OCI-LY1 (cell line): ENCODE results near the gene AMH.

ENCODE experiments used
- H2AFZ ChIP-seq: fragments of 200-600 bp; sonication (generic), shearing (Covaris generic); 2 replicates; pipeline ENCODE4 v1.6.0; 2014; ENCODE audit warnings: antibody characterized with exemption, mild to moderate bottlenecking, low read length
- H3F3A ChIP-seq: fragments of 200-600 bp; sonication (generic), shearing (Covaris generic); 2 replicates; pipeline ENCODE4 v1.6.0; 2014; ENCODE audit warnings: mild to moderate bottlenecking, antibody characterized with exemption, low read length, moderate library complexity; ENCODE audit not compliant: insufficient read depth
- H3K27ac ChIP-seq: fragments of 200-600 bp; sonication (generic); 2 replicates; pipeline ENCODE4 v1.5.1; 2014; ENCODE audit warnings: low read length, mixed run types, mild to moderate bottlenecking, low read depth; ENCODE audit not compliant: poor library complexity, severe bottlenecking
- H3K27me3 ChIP-seq: fragments of 200-600 bp; sonication (generic); 2 replicates; pipeline ENCODE4 v1.6.0; 2014; ENCODE audit warnings: antibody characterized with exemption, mild to moderate bottlenecking, low read length, moderate library complexity; ENCODE audit not compliant: insufficient read depth
- H3K36me3 ChIP-seq: fragments of 200-600 bp; sonication (generic); 2 replicates; pipeline ENCODE4 v1.6.1; 2014; ENCODE audit warnings: mild to moderate bottlenecking, antibody characterized with exemption, low read length, moderate library complexity, mixed read lengths; ENCODE audit not compliant: insufficient read depth
- H3K4me1 ChIP-seq: fragments of 200-600 bp; sonication (generic); 2 replicates; pipeline ENCODE4 v1.5.1; 2014; ENCODE audit warnings: mild to moderate bottlenecking, low read length, moderate library complexity; ENCODE audit not compliant: insufficient read depth, severe bottlenecking
- H3K4me2 ChIP-seq: fragments of 200-600 bp; sonication (generic), shearing (Covaris generic); 2 replicates; pipeline ENCODE4 v1.6.1; 2014; ENCODE audit warnings: low read length
- H3K4me3 ChIP-seq: fragments of 200-600 bp; sonication (generic); 2 replicates; pipeline ENCODE4 v1.5.1; 2014; ENCODE audit warnings: low read length, low read depth, mild to moderate bottlenecking, mixed read lengths; ENCODE audit not compliant: poor library complexity, severe bottlenecking
- H3K79me2 ChIP-seq: fragments of 200-600 bp; shearing (Covaris generic); 2 replicates; pipeline ENCODE4 v1.6.1; 2016; ENCODE audit warnings: mixed run types, low read length, mixed read lengths; ENCODE audit not compliant: insufficient read depth
- H3K9ac ChIP-seq: fragments of 200-600 bp; sonication (generic), shearing (Covaris generic); 2 replicates; pipeline ENCODE4 v1.6.1; 2014; ENCODE audit warnings: mild to moderate bottlenecking, low read length, mixed read lengths
- H3K9me2 ChIP-seq: fragments of 200-600 bp; sonication (generic), shearing (Covaris generic); 2 replicates; pipeline ENCODE4 v1.6.1; 2014; ENCODE audit warnings: low read depth, mild to moderate bottlenecking, low read length, mixed read lengths
- H3K9me3 ChIP-seq: fragments of 200-600 bp; shearing (Covaris generic); 2 replicates; pipeline ENCODE4 v1.6.1; 2014; ENCODE audit warnings: low read length, mixed read lengths
- H4K20me1 ChIP-seq: fragments of 200-600 bp; sonication (generic), shearing (Covaris generic); 2 replicates; pipeline ENCODE4 v1.6.0; 2016; ENCODE audit warnings: mild to moderate bottlenecking, low read length; ENCODE audit not compliant: insufficient read depth
- CTCF ChIP-seq: fragments of 200-600 bp; sonication (generic), shearing (Covaris generic); IDR thresholded peaks from 2 replicates; pipeline ENCODE4 v1.5.1; 2017; ENCODE audit warnings: mild to moderate bottlenecking, antibody characterized with exemption, low read length, moderate library complexity, mixed read lengths
- EZH2 ChIP-seq: fragments of 200-600 bp; sonication (generic), shearing (Covaris generic); IDR thresholded peaks from 2 replicates; pipeline ENCODE4 v1.8.0; 2017; ENCODE audit warnings: borderline replicate concordance, mixed run types, mild to moderate bottlenecking, antibody characterized with exemption, low read length, moderate library complexity, mixed read lengths

The AMH gene

DNA sequence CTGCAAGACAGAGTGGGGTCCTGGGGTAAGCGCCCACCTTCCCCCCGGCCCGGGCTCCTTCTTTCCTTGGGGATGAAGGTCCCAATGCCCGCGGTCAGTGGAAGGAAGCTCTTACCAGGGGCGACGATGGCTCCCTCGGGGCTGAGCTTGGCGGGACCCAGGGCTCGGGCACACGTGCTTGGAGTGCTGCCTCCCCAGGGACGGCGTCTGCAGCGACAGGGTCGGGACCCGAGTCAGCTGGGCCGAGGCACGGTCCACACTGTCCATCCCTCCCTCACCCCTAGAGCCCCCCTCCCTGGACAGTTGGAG, 3.6 kb downstream of the AMH start:
- Histone ChIP-seq H3K4me2 (no peak overlapping the region; the same call in 1 of the 2 replicates), H4K20me1 (no peaks in the 10 kb centered on the region), H3K27me3 (no peaks in the 10 kb centered on the region), H3K4me1 (peaks cover 19% of the 10 kb centered on the region), H3K79me2 (no peaks in the 10 kb centered on the region), H3K9me2 (no peaks in the 10 kb centered on the region), H3K27ac (no peak overlapping the region), H3K4me3 (no peak overlapping the region), H3K36me3 (peaks cover 8% of the 10 kb centered on the region; the same call in 1 of the 2 replicates), H3K9me3 (no peaks in the 10 kb centered on the region), H3K9ac (no peak overlapping the region), H2AFZ (no peak overlapping the region), H3F3A (no peaks in the 10 kb centered on the region)
- no peak for TF ChIP-seq CTCF
- TF ChIP-seq EZH2: no peak

DNA sequence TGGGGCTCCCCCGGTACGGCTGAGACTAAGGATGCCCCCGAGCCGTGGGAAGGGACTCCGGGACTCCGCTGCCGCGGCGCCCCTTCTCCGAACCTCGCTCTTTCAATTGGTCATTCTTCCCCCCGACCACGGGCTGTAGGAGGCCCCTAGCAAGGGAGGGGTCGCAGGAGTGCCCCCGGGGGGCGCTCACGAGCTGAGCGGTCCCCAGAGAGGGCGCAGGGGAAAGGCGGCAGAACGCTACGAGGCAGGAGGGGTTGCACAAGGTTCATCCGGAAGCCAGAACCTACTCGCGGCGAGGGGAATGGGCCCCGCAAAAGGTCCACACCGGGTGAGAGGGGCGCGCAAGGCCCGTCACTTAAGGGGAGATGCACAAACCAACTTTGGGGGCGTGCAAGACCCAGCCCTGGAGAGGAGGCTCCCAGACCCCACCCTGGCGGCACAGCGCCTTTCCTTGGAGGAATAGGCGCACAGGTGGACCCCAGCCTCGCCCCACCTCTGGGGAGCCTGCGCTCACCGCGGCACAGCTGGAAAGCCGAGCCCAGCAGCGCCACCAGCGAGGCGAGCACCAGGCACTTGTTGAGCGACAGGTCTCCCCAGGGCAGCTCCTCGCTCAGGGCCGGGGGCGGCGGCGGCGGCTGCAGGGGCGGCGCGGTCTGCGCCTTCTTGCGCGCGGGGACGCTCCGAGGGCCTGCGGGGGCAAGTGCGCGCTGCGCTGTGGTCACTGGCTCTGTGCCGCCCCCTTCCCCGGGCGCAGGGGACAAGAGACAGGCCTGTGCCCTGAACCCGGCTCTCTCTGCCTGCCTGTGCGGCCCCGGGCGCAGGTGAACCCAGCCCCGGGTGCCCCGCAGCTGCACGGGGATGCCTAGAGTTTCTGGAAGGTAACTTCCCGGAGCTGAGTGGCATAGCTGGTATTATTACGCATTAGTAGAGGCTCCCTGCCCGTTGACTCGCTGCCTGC, 4.3 kb downstream of the AMH start:
- H3F3A ChIP-seq: no peaks in the 10 kb centered on the region
- TF ChIP-seq EZH2 (no peak), CTCF (peak; percentile 45; the same call in 1 of the 2 replicates)
- peaks cover 6% of the 10 kb centered on the region; the same call in 1 of the 2 replicates for H3K36me3 ChIP-seq
- H2AFZ ChIP-seq: no peak overlapping the region
- peak overlapping the region; percentile 19 for H3K4me3 ChIP-seq
- peaks cover 25% of the 10 kb centered on the region for H3K4me1 ChIP-seq
- H3K9ac ChIP-seq: no peak overlapping the region
- H3K27ac ChIP-seq: no peak overlapping the region
- no peaks in the 10 kb centered on the region for H3K9me3 ChIP-seq
- H4K20me1 ChIP-seq: no peaks in the 10 kb centered on the region
- no peaks in the 10 kb centered on the region for H3K9me2 ChIP-seq
- no peaks in the 10 kb centered on the region for H3K79me2 ChIP-seq
- H3K4me2 ChIP-seq: peak overlapping the region; percentile 32; the same call in 1 of the 2 replicates
- no peaks in the 10 kb centered on the region for H3K27me3 ChIP-seq

GRCh38 chr19:2254064-2254872, 5.1 kb downstream of the AMH start:
- Histone ChIP-seq H3K9me3 (no peaks in the 10 kb centered on the region), H3K9ac (no peak overlapping the region), H3K4me2 (no peak overlapping the region), H3K27me3 (no peaks in the 10 kb centered on the region), H2AFZ (no peak overlapping the region), H4K20me1 (no peaks in the 10 kb centered on the region), H3K36me3 (no peaks in the 10 kb centered on the region; the same call in 1 of the 2 replicates), H3K4me3 (no peak overlapping the region), H3K79me2 (no peaks in the 10 kb centered on the region), H3K9me2 (no peaks in the 10 kb centered on the region), H3F3A (no peaks in the 10 kb centered on the region), H3K27ac (no peak overlapping the region), H3K4me1 (peaks cover 30% of the 10 kb centered on the region)
- no peak for TF ChIP-seq CTCF
- no peak for TF ChIP-seq EZH2
